OCI-LY1 (cell line): ENCODE measurements around the gene TMOD3.

Experiments used
- H2AFZ ChIP-seq: fragments of 200-600 bp; sonication (generic), shearing (Covaris generic); 2 replicates; pipeline ENCODE4 v1.6.0; 2014; ENCODE audit warnings: antibody characterized with exemption, mild to moderate bottlenecking, low read length
- H3F3A ChIP-seq: fragments of 200-600 bp; sonication (generic), shearing (Covaris generic); 2 replicates; pipeline ENCODE4 v1.6.0; 2014; ENCODE audit warnings: mild to moderate bottlenecking, antibody characterized with exemption, low read length, moderate library complexity; ENCODE audit not compliant: insufficient read depth
- H3K27ac ChIP-seq: fragments of 200-600 bp; sonication (generic); 2 replicates; pipeline ENCODE4 v1.5.1; 2014; ENCODE audit warnings: low read length, mixed run types, mild to moderate bottlenecking, low read depth; ENCODE audit not compliant: poor library complexity, severe bottlenecking
- H3K27me3 ChIP-seq: fragments of 200-600 bp; sonication (generic); 2 replicates; pipeline ENCODE4 v1.6.0; 2014; ENCODE audit warnings: antibody characterized with exemption, mild to moderate bottlenecking, low read length, moderate library complexity; ENCODE audit not compliant: insufficient read depth
- H3K36me3 ChIP-seq: fragments of 200-600 bp; sonication (generic); 2 replicates; pipeline ENCODE4 v1.6.1; 2014; ENCODE audit warnings: mild to moderate bottlenecking, antibody characterized with exemption, low read length, moderate library complexity, mixed read lengths; ENCODE audit not compliant: insufficient read depth
- H3K4me1 ChIP-seq: fragments of 200-600 bp; sonication (generic); 2 replicates; pipeline ENCODE4 v1.5.1; 2014; ENCODE audit warnings: mild to moderate bottlenecking, low read length, moderate library complexity; ENCODE audit not compliant: insufficient read depth, severe bottlenecking
- H3K4me2 ChIP-seq: fragments of 200-600 bp; sonication (generic), shearing (Covaris generic); 2 replicates; pipeline ENCODE4 v1.6.1; 2014; ENCODE audit warnings: low read length
- H3K4me3 ChIP-seq: fragments of 200-600 bp; sonication (generic); 2 replicates; pipeline ENCODE4 v1.5.1; 2014; ENCODE audit warnings: low read length, low read depth, mild to moderate bottlenecking, mixed read lengths; ENCODE audit not compliant: poor library complexity, severe bottlenecking
- H3K79me2 ChIP-seq: fragments of 200-600 bp; shearing (Covaris generic); 2 replicates; pipeline ENCODE4 v1.6.1; 2016; ENCODE audit warnings: mixed run types, low read length, mixed read lengths; ENCODE audit not compliant: insufficient read depth
- H3K9ac ChIP-seq: fragments of 200-600 bp; sonication (generic), shearing (Covaris generic); 2 replicates; pipeline ENCODE4 v1.6.1; 2014; ENCODE audit warnings: mild to moderate bottlenecking, low read length, mixed read lengths
- H3K9me2 ChIP-seq: fragments of 200-600 bp; sonication (generic), shearing (Covaris generic); 2 replicates; pipeline ENCODE4 v1.6.1; 2014; ENCODE audit warnings: low read depth, mild to moderate bottlenecking, low read length, mixed read lengths
- H3K9me3 ChIP-seq: fragments of 200-600 bp; shearing (Covaris generic); 2 replicates; pipeline ENCODE4 v1.6.1; 2014; ENCODE audit warnings: low read length, mixed read lengths
- H4K20me1 ChIP-seq: fragments of 200-600 bp; sonication (generic), shearing (Covaris generic); 2 replicates; pipeline ENCODE4 v1.6.0; 2016; ENCODE audit warnings: mild to moderate bottlenecking, low read length; ENCODE audit not compliant: insufficient read depth
- CTCF ChIP-seq: fragments of 200-600 bp; sonication (generic), shearing (Covaris generic); IDR thresholded peaks from 2 replicates; pipeline ENCODE4 v1.5.1; 2017; ENCODE audit warnings: mild to moderate bottlenecking, antibody characterized with exemption, low read length, moderate library complexity, mixed read lengths
- EZH2 ChIP-seq: fragments of 200-600 bp; sonication (generic), shearing (Covaris generic); IDR thresholded peaks from 2 replicates; pipeline ENCODE4 v1.8.0; 2017; ENCODE audit warnings: borderline replicate concordance, mixed run types, mild to moderate bottlenecking, antibody characterized with exemption, low read length, moderate library complexity, mixed read lengths

TMOD3 gene

GRCh38 chr15:51830276-51830806 is 888 bp downstream of the TMOD3 start:
- Histone ChIP-seq H3K9me2 (no peaks in the 10 kb centered on the region), H3K9ac (peak overlapping the region; percentile 77), H3K27ac (peak overlapping the region; percentile 26), H3K79me2 (peaks cover 46% of the 10 kb centered on the region), H3K4me1 (peaks cover 40% of the 10 kb centered on the region), H3K36me3 (no peaks in the 10 kb centered on the region), H3K27me3 (0 out of 2 replicates have a peak, but pooled peaks cover 3% of the 10 kb centered on the region), H2AFZ (no peak overlapping the region), H3F3A (no peaks in the 10 kb centered on the region), H3K9me3 (no peaks in the 10 kb centered on the region), H4K20me1 (no peaks in the 10 kb centered on the region), H3K4me2 (peak overlapping the region; percentile 65), H3K4me3 (peak overlapping the region; percentile 79)
- TF ChIP-seq EZH2 = no peak
- no peak for TF ChIP-seq CTCF

- Histone ChIP-seq H3K27me3 (0 out of 2 replicates have a peak, but pooled peaks cover 2% of the 10 kb centered on the region), H3K4me3 (no peak overlapping the region), H3K9me2 (no peaks in the 10 kb centered on the region), H3K79me2 (peaks cover 57% of the 10 kb centered on the region), H3K9ac (no peak overlapping the region), H4K20me1 (no peaks in the 10 kb centered on the region), H3K36me3 (no peaks in the 10 kb centered on the region), H3F3A (no peaks in the 10 kb centered on the region), H3K4me1 (peaks cover 74% of the 10 kb centered on the region), H3K27ac (no peak overlapping the region), H3K4me2 (no peak overlapping the region), H2AFZ (no peak overlapping the region), H3K9me3 (no peaks in the 10 kb centered on the region)
- TF ChIP-seq EZH2 (no peak), CTCF (no peak)
These were observed 4.3 kb downstream of the TMOD3 start for GRCh38 chr15:51833772-51834171.

GRCh38 chr15:51837792-51838251 is 8.4 kb downstream of the TMOD3 start:
- Histone ChIP-seq H3K27me3 (no peaks in the 10 kb centered on the region), H3K36me3 (no peaks in the 10 kb centered on the region), H3K9ac (peak overlapping the region; percentile 47; the same call in 1 of the 2 replicates), H4K20me1 (no peaks in the 10 kb centered on the region), H3F3A (no peaks in the 10 kb centered on the region), H2AFZ (no peak overlapping the region), H3K27ac (peak overlapping the region; percentile 65), H3K4me3 (peak overlapping the region; percentile 45), H3K4me2 (peak overlapping the region; percentile 66), H3K9me3 (no peaks in the 10 kb centered on the region), H3K79me2 (peaks cover 69% of the 10 kb centered on the region), H3K9me2 (no peaks in the 10 kb centered on the region), H3K4me1 (peaks cover 70% of the 10 kb centered on the region)
- no peak for TF ChIP-seq EZH2
- TF ChIP-seq CTCF = no peak
